ENCODE results near the gene SLC7A11.

- TF ChIP-seq CTCF (conservative IDR thresholded peaks at IDR 0.05; ENCODE audit: low read depth, low read length) (no peak), EZH2 (IDR thresholded peaks at IDR 0.05; ENCODE audit: low read length, unreplicated experiment) (no peak)
Observed at GRCh38 chr4:138161351-138161750, 80.8 kb downstream of the SLC7A11 start.

Data from PC-3 (cell line).